Gastrocnemius medialis (tissue), 4 donors: Measurements from ENCODE around the gene SLC37A3. TPM values are rescaled to one million over a fixed set of nuclear protein-coding genes. Genes with fewer than 3 reads are reported as not detected.

Source experiments
- ATAC-seq, 2 donors: fragments of 150-250 bp; one replicate each; pipeline ENCODE4 v1.9.1; 2016
- DNase-seq, 2 donors: peaks; one replicate each; pipeline ENCODE4 v3.0.0-alpha.2; 2019
- H3K27ac ChIP-seq, 4 donors: fragments of 200-600 bp; sonication (generic); 1 replicate in 1 of 4; 2 replicates in 3 of 4; pipeline ENCODE4 v1.5.1; 2016 to 2018; ENCODE audit warnings: mild to moderate bottlenecking in 2 of 4, moderate library complexity in 1 of 4
- H3K27me3 ChIP-seq, 3 donors: fragments of 200-600 bp; sonication (generic) in 2 of 3; 1 replicate in 1 of 3; 2 replicates in 2 of 3; pipeline versions ENCODE4 v1.5.1 to v1.6.0; 2016 to 2019; ENCODE audit warnings: mild to moderate bottlenecking in 1 of 3, moderate library complexity in 1 of 3
- H3K36me3 ChIP-seq, 2 donors: fragments of 200-600 bp; sonication (generic) in 1 of 2; one replicate each; pipeline ENCODE4 v1.5.1; 2017 to 2018
- H3K4me1 ChIP-seq, 2 donors: fragments of 200-600 bp; sonication (generic) in 1 of 2; one replicate each; pipeline ENCODE4 v1.5.1; 2016 to 2017; ENCODE audit warnings: mild to moderate bottlenecking in 2 of 2
- H3K4me3 ChIP-seq, 4 donors: fragments of 200-600 bp; sonication (generic) in 3 of 4; 1 replicate in 1 of 4; 2 replicates in 3 of 4; pipeline ENCODE4 v1.5.1; 2016 to 2019; ENCODE audit warnings: mild to moderate bottlenecking in 2 of 4
- H3K9me3 ChIP-seq, 3 donors: fragments of 200-600 bp; sonication (generic) in 2 of 3; 1 replicate in 1 of 3; 2 replicates in 2 of 3; pipeline ENCODE4 v1.5.1; 2016 to 2019
- CTCF ChIP-seq, 5 experiments: fragments of 450-650 bp in 3 of 5; fragments of 200-600 bp in 2 of 5; sonication (generic) in 2 of 5; IDR thresholded peaks in 4 of 5; conservative IDR thresholded peaks in 1 of 5; 1 replicate in 4 of 5; 2 replicates in 1 of 5; pipeline ENCODE4 v1.5.1; 2016 to 2019; ENCODE audit warnings: antibody characterized with exemption in 5 of 5, mild to moderate bottlenecking in 3 of 5, moderate library complexity in 3 of 5
- POLR2A ChIP-seq, 2 donors: fragments of 450-650 bp; IDR thresholded peaks; one replicate each; pipeline ENCODE4 v1.6.1; 2017; ENCODE audit warnings: antibody characterized with exemption in 2 of 2, mild to moderate bottlenecking in 2 of 2, moderate library complexity in 2 of 2
- in situ Hi-C, 4 donors: fragments of 200-750 bp; cut with MboI; loops; one replicate each; pipeline versions ENCODE4 v1.15.0 to v1.8.0; 2017; ENCODE audit warnings: low sequenced_read_pairs in 4 of 4
- intact Hi-C: fragments of 100-400 bp; cut with DNase I; formaldehyde crosslinking; loops from one replicate; pipeline ENCODE4 v1.15.1; 2023; ENCODE audit warnings: low total_unique reads
- total RNA-seq, 4 donors: library from RNA; depleted of rRNA; stranded (reverse); fragments of >200 nt; gene quantifications; one replicate each; pipeline versions ENCODE4 v1.1.0 to v1.2.3, GENCODE V29; 2016

The SLC37A3 gene
- total RNA-seq, 4 donors from 2014 or later = 13.4 to 36.8 (median 18.0) TPM

- H3K27me3 ChIP-seq = no peaks in the 10 kb centered on the region
- no peak overlapping the region for H3K27ac ChIP-seq
- H3K9me3 ChIP-seq = no peaks in the 10 kb centered on the region
- peaks cover 0 to 28% of the 10 kb centered on the region in 2 donors for H3K36me3 ChIP-seq
- no peaks in the 10 kb centered on the region for H3K4me1 ChIP-seq
- in situ Hi-C loops (no loop called here), intact Hi-C loops (no loop called here)
- ATAC-seq = no peak
- no peak overlapping the region for H3K4me3 ChIP-seq
- TF ChIP-seq CTCF (IDR thresholded peaks at IDR 0.05 in 4 of 5, conservative IDR thresholded peaks at IDR 0.05 in 1 of 5) = no peak
- no peak for TF ChIP-seq POLR2A (IDR thresholded peaks at IDR 0.05)
- no peak for DNase-seq
Measured at GRCh38 chr7:140375323-140375722, 23.0 kb downstream of the SLC37A3 start.

GRCh38 chr7:140369294-140369693, 29.0 kb downstream of the SLC37A3 start:
- no peak for TF ChIP-seq CTCF (IDR thresholded peaks at IDR 0.05 in 4 of 5, conservative IDR thresholded peaks at IDR 0.05 in 1 of 5)
- no peak for TF ChIP-seq POLR2A (IDR thresholded peaks at IDR 0.05)
- Histone ChIP-seq H3K9me3 (no peaks in the 10 kb centered on the region), H3K36me3 (no peaks in the 10 kb centered on the region), H3K4me3 (no peak overlapping the region), H3K27me3 (no peaks in the 10 kb centered on the region), H3K27ac (no peak overlapping the region), H3K4me1 (no peaks in the 10 kb centered on the region)
- DNase-seq (no peak), ATAC-seq (no peak)
- intact Hi-C loops (no loop called here), in situ Hi-C loops (no loop called here)

DNA sequence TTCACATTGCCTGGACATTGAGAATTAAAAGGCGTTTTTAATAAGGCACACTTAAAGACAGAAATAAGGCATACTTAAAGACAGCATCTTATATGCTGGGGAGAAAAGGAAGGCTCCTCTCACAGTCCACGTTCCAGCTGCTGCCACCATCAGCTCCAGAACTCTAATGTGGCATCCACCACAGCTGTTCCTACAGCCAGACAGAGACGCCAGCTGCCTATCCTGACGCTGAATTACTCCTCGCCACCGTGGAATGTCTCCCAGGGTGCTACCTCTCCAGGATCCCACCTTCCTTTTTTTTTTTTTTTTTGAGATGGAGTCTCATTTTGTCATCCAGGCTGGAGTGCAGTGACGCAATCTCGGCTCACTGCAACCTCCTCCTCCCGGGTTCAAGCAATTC, 30.8 kb downstream of the SLC37A3 start:
- ATAC-seq (no peak), DNase-seq (no peak)
- intact Hi-C loops (no loop called here), in situ Hi-C loops (no loop called here)
- no peak overlapping the region for H3K4me3 ChIP-seq
- H3K27me3 ChIP-seq = no peaks in the 10 kb centered on the region
- H3K4me1 ChIP-seq = no peaks in the 10 kb centered on the region
- H3K9me3 ChIP-seq = no peaks in the 10 kb centered on the region
- H3K27ac ChIP-seq = no peak overlapping the region
- no peaks in the 10 kb centered on the region for H3K36me3 ChIP-seq
- TF ChIP-seq POLR2A (IDR thresholded peaks at IDR 0.05) (no peak), CTCF (IDR thresholded peaks at IDR 0.05 in 4 of 5, conservative IDR thresholded peaks at IDR 0.05 in 1 of 5) (no peak)

GRCh38 chr7:140364819-140365218, 33.5 kb downstream of the SLC37A3 start:
- H3K4me1 ChIP-seq = no peaks in the 10 kb centered on the region
- no peak for ATAC-seq

More at GRCh38 chr7:140364819-140365218, 33.5 kb downstream of the SLC37A3 start:
- intact Hi-C loops (loop anchor here (1.0 kb wide), 1 partner anchor 18 kb away; no protein-coding TSS in a partner anchor), in situ Hi-C loops (no loop called here)
- no peaks in the 10 kb centered on the region for H3K27me3 ChIP-seq
- H3K9me3 ChIP-seq = no peaks in the 10 kb centered on the region
- H3K4me3 ChIP-seq = no peak overlapping the region
- no peak for DNase-seq
- TF ChIP-seq CTCF (IDR thresholded peaks at IDR 0.05 in 4 of 5, conservative IDR thresholded peaks at IDR 0.05 in 1 of 5) (no peak), POLR2A (IDR thresholded peaks at IDR 0.05) (no peak)
- no peaks in the 10 kb centered on the region for H3K36me3 ChIP-seq
- H3K27ac ChIP-seq = no peak overlapping the region
